ENCODE data around the gene CUTA.

- TF ChIP-seq EZH2 (IDR thresholded peaks at IDR 0.05) = no peak
- TF ChIP-seq POLR2AphosphoS5 (IDR thresholded peaks at IDR 0.05; ENCODE audit: borderline replicate concordance, low read depth, low read length) = no peak
These were observed 34.6 kb upstream of the CUTA start for GRCh38 chr6:33452496-33452895.

Measured in SK-N-MC (cell line).